ENCODE results near the gene GALNT7. TPM values are rescaled to one million over a fixed set of nuclear protein-coding genes. Genes with fewer than 3 reads are reported as not detected.
A peak's percentile ranks its signal among the peaks of the same experiment; 100 is the strongest.

GALNT7 gene
- total and polyA plus RNA-seq, 2 of the 13 experiments (the other 11 are each of a cell fraction or from before 2014, with no cell fraction given): 0.08 to 0.13 TPM

DNA sequence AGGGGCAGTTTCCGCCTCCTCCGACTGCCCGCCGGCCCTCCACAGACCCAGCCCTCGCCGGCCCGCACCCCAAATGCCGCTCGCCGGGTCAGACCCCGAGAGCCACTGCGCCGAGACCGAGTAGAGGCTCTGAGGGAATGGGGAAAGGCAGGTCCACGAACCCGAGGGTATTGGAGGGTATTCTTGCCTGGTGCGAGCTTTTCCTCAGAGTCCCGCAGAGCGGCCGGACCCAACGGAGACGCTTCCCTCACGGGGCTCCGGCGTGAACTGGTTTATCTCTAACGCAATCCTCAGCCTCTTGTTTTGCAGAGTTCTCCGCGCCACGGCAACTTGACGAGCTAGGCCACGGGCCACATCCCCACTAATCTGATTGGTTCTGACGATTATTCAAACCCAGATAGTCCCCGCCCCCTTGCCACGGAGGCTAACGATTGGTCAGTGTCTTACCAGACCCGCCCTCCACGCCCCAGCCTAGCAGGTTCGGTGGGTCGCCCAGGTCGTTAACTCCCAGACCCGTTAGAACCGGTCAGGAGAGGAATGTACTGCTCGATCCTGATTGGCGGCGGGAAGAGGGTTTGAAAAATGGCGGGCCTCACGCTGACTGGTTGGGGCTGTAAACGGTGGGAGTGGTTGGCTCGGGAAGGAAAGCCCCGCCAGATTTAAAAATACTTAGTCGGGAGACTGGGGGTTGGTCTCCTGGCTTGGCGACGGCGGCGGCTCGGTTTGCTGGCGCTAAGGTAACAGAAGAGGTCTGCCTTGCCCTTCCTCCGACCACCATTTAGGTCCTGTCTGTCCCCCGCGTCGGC, 165.7 kb downstream of the GALNT7 start, which contains the start of gene HMGB2 (continued):
- TF ChIP-seq, protein P1, sequence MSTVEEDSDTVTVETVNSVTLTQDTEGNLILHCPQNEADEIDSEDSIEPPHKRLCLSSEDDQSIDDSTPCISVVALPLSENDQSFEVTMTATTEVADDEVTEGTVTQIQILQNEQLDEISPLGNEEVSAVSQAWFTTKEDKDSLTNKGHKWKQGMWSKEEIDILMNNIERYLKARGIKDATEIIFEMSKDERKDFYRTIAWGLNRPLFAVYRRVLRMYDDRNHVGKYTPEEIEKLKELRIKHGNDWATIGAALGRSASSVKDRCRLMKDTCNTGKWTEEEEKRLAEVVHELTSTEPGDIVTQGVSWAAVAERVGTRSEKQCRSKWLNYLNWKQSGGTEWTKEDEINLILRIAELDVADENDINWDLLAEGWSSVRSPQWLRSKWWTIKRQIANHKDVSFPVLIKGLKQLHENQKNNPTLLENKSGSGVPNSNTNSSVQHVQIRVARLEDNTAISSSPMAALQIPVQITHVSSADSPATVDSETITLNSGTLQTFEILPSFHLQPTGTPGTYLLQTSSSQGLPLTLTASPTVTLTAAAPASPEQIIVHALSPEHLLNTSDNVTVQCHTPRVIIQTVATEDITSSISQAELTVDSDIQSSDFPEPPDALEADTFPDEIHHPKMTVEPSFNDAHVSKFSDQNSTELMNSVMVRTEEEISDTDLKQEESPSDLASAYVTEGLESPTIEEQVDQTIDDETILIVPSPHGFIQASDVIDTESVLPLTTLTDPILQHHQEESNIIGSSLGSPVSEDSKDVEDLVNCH (CRISPR knock-in tag; IDR thresholded peaks at IDR 0.05): no peak
- TF ChIP-seq, protein P2, sequence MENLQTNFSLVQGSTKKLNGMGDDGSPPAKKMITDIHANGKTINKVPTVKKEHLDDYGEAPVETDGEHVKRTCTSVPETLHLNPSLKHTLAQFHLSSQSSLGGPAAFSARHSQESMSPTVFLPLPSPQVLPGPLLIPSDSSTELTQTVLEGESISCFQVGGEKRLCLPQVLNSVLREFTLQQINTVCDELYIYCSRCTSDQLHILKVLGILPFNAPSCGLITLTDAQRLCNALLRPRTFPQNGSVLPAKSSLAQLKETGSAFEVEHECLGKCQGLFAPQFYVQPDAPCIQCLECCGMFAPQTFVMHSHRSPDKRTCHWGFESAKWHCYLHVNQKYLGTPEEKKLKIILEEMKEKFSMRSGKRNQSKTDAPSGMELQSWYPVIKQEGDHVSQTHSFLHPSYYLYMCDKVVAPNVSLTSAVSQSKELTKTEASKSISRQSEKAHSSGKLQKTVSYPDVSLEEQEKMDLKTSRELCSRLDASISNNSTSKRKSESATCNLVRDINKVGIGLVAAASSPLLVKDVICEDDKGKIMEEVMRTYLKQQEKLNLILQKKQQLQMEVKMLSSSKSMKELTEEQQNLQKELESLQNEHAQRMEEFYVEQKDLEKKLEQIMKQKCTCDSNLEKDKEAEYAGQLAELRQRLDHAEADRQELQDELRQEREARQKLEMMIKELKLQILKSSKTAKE (CRISPR knock-in tag; IDR thresholded peaks at IDR 0.05; ENCODE audit: borderline replicate concordance): peak; percentile 47
- no peak for TF ChIP-seq NPAS2 (CRISPR knock-in tag; IDR thresholded peaks at IDR 0.05; ENCODE audit: borderline replicate concordance)
- no peak for TF ChIP-seq ZNF775 (CRISPR knock-in tag; IDR thresholded peaks at IDR 0.05; ENCODE audit: borderline replicate concordance)
- TF ChIP-seq ZNF3 (CRISPR knock-in tag; IDR thresholded peaks at IDR 0.05): no peak
- TF ChIP-seq NFE2L2 (IDR thresholded peaks at IDR 0.05; ENCODE audit: low read length): no peak
- no peak for TF ChIP-seq ZNF558 (CRISPR knock-in tag; IDR thresholded peaks at IDR 0.05; ENCODE audit: borderline replicate concordance)
- TF ChIP-seq ZNF652 (CRISPR knock-in tag; IDR thresholded peaks at IDR 0.05; ENCODE audit: borderline replicate concordance, low read depth): no peak; the same call in 1 of the 2 replicates
- 0 out of 2 replicates have a peak, but pooled peaks have one; percentile 46 for TF ChIP-seq ATAD3A (CRISPR knock-in tag; IDR thresholded peaks at IDR 0.05)
- no peak for TF ChIP-seq KLF9 (CRISPR knock-in tag; IDR thresholded peaks at IDR 0.05; ENCODE audit: low read depth)
- TF ChIP-seq, protein P3, sequence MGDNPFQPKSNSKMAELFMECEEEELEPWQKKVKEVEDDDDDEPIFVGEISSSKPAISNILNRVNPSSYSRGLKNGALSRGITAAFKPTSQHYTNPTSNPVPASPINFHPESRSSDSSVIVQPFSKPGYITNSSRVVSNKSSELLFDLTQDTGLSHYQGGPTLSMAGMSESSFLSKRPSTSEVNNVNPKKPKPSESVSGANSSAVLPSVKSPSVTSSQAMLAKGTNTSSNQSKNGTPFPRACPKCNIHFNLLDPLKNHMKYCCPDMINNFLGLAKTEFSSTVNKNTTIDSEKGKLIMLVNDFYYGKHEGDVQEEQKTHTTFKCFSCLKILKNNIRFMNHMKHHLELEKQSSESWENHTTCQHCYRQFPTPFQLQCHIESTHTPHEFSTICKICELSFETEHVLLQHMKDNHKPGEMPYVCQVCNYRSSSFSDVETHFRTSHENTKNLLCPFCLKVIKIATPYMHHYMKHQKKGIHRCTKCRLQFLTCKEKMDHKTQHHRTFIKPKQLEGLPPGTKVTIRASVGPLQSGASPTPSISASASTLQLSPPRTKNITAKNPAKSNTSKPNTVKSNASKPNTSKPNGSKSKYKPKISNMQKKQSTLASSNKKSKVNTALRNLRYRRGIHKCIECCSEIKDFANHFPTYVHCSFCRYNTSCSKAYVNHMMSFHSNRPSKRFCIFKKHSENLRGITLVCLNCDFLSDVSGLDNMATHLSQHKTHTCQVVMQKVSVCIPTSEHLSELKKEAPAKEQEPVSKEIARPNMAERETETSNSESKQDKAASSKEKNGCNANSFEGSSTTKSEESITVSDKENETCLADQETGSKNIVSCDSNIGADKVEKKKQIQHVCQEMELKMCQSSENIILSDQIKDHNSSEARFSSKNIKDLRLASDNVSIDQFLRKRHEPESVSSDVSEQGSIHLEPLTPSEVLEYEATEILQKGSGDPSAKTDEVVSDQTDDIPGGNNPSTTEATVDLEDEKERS (CRISPR knock-in tag; IDR thresholded peaks at IDR 0.05): no peak
- peak; percentile 15 for TF ChIP-seq ZSCAN29 (CRISPR knock-in tag; conservative IDR thresholded peaks at IDR 0.05)
- 0 out of 2 replicates have a peak, but pooled peaks have one; percentile 25 for TF ChIP-seq EED (CRISPR knock-in tag; IDR thresholded peaks at IDR 0.05)
- no peak for TF ChIP-seq MAFG (CRISPR knock-in tag; IDR thresholded peaks at IDR 0.05)
- 0 out of 2 replicates have a peak, but pooled peaks have one; percentile 4 for TF ChIP-seq ZNF292 (CRISPR knock-in tag; IDR thresholded peaks at IDR 0.05; ENCODE audit: borderline replicate concordance, low read depth)
- no peak for TF ChIP-seq ZKSCAN5 (CRISPR knock-in tag; IDR thresholded peaks at IDR 0.05)
- TF ChIP-seq, protein P4, sequence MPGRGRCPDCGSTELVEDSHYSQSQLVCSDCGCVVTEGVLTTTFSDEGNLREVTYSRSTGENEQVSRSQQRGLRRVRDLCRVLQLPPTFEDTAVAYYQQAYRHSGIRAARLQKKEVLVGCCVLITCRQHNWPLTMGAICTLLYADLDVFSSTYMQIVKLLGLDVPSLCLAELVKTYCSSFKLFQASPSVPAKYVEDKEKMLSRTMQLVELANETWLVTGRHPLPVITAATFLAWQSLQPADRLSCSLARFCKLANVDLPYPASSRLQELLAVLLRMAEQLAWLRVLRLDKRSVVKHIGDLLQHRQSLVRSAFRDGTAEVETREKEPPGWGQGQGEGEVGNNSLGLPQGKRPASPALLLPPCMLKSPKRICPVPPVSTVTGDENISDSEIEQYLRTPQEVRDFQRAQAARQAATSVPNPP (CRISPR knock-in tag; IDR thresholded peaks at IDR 0.05): peak; percentile 99
- peak; percentile 48 for TF ChIP-seq TBL1XR1 (IDR thresholded peaks at IDR 0.05; ENCODE audit: borderline replicate concordance, low read length, partially characterized antibody)
- TF ChIP-seq, protein P5, sequence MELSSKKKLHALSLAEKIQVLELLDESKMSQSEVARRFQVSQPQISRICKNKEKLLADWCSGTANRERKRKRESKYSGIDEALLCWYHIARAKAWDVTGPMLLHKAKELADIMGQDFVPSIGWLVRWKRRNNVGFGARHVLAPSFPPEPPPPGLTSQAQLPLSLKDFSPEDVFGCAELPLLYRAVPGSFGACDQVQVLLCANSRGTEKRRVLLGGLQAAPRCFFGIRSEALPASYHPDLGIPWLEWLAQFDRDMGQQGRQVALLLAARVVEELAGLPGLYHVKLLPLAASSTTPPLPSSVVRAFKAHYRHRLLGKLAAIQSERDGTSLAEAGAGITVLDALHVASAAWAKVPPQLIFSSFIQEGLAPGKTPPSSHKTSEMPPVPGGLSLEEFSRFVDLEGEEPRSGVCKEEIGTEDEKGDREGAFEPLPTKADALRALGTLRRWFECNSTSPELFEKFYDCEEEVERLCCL (CRISPR knock-in tag; IDR thresholded peaks at IDR 0.05; ENCODE audit: borderline replicate concordance): no peak; the same call in 1 of the 2 replicates

All from HepG2 (cell line).